Esophagus muscularis mucosa (tissue), 4 donors: ENCODE data around the gene CST8.

Source experiments
- EP300 ChIP-seq: sonication (generic); formaldehyde crosslinking; IDR thresholded peaks from one replicate; pipeline ENCODE4 v1.6.1; 2017; ENCODE audit warnings: antibody characterized with exemption
- POLR2A ChIP-seq: fragments of 450-650 bp; IDR thresholded peaks from one replicate; pipeline ENCODE4 v1.6.1; 2017; ENCODE audit warnings: antibody characterized with exemption, moderate library complexity, mild to moderate bottlenecking, low read depth
- POLR2AphosphoS5 ChIP-seq, 2 donors: sonication (generic); formaldehyde crosslinking; IDR thresholded peaks; one replicate each; pipeline ENCODE4 v1.6.1; 2017; ENCODE audit warnings: antibody characterized with exemption in 2 of 2
- TF ChIP-seq, protein P1 (sequence below), 3 experiments: fragments of 200-600 bp in 2 of 3; fragments of 450-650 bp in 1 of 3; sonication (generic) in 2 of 3; IDR thresholded peaks; one replicate each; pipeline ENCODE4 v1.5.1; 2017 to 2019; ENCODE audit warnings: antibody characterized with exemption in 3 of 3, mild to moderate bottlenecking in 2 of 3, moderate library complexity in 1 of 3

DNA sequence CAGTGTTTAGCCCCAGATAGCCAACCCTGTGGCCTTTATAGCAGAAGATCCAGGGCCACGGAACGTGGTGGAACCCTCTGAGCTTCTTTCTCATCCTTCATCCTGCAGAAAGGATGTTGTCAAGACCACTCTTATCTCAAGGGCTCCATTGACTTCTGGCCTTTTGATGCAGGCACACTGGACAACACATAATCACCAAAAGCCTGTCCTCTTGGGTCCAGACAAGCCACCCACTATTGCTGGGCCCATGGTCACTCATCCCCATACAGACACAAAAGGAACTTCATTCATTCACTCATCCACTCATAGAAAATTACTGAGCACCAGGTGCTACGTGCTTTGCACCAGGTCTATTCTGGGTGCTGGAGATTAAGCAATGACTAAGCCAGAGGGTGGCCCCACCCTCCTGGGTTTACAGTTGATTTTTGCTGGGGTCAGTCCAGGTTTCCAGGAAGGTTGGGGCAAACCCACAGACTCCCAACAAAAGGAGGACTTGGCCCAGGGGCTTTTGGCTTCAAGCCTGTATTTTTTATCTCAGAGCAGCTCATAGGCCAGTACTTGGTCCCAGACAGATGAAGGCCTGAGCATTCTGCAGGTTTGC, 2.4 kb downstream of the CST8 start:
- TF ChIP-seq, protein P1, sequence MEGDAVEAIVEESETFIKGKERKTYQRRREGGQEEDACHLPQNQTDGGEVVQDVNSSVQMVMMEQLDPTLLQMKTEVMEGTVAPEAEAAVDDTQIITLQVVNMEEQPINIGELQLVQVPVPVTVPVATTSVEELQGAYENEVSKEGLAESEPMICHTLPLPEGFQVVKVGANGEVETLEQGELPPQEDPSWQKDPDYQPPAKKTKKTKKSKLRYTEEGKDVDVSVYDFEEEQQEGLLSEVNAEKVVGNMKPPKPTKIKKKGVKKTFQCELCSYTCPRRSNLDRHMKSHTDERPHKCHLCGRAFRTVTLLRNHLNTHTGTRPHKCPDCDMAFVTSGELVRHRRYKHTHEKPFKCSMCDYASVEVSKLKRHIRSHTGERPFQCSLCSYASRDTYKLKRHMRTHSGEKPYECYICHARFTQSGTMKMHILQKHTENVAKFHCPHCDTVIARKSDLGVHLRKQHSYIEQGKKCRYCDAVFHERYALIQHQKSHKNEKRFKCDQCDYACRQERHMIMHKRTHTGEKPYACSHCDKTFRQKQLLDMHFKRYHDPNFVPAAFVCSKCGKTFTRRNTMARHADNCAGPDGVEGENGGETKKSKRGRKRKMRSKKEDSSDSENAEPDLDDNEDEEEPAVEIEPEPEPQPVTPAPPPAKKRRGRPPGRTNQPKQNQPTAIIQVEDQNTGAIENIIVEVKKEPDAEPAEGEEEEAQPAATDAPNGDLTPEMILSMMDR (IDR thresholded peaks at IDR 0.05), result no peak
- TF ChIP-seq POLR2A, result no peak
- no peak for TF ChIP-seq EP300
- no peak for TF ChIP-seq POLR2AphosphoS5 (IDR thresholded peaks at IDR 0.05)
